HG03196 (cell line): Measurements from ENCODE around the gene UROC1.

Source experiments
- ATAC-seq: cut with Tn5 transposase; IDR thresholded peaks from one replicate; pipeline ENCODE4 v1.9.1; 2021; ENCODE audit not compliant: unreplicated experiment

UROC1 gene

DNA sequence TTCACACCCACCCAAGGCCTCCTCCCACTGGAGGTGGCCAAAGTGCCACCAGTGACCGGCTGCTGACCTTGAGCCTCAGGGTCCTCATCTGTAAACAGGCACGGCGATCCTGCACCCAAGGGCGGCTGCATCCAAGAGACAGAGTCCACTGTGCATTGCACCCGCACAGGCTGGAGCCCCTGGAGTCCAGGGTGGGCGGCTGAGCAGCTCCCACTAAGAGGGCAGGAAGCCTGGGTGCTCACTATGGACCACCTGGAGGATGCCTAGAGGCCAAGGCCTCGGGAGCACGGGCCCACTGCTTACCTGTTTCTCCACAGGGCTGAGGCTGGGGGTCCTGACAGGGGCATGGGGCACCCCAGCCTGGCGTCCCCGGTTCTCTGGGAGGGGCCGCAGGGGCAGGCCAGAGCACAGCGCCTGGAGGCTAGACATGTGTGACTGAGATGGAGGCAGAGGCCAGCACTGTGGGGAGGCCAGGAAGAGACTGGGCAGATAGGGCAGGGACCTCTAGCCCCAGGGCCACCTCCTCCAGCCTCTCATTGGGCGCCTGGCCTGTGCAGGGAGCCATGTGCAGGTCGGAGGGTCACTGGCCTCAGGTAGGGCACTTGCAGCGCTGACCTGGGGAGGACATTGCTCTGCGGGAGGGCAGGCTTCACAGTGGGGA lies at the start of gene UROC1:
UROC1 (minus strand) TSS at position 483 of the 661 bp plus-strand sequence; CDS start at position 429, 54 bp downstream.
- no peak for ATAC-seq

DNA sequence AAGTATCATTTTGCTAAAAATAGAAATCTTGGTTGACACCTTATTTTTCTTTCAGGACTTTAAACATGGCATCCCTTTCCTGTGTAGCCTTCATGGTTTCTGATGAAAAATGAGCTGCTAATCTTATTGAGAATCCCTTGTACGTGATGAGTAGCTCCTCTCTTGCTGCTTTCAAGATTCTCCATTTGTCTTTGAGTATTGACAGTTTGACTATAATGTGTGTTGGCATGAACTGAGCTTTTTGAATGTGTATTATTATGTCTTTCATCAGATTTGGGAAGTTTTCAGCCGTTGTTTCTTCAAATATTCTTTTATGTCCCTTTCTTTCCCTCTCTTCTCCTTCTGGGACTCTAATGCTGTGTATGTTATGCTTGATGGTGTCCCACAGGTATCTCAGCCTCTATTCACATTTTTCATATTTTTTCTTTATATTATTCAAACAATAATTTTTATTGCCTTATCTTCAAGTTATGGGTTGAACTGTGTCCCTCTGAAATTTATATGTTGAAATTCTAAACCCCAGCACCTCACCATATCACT lies 45.2 kb upstream of the UROC1 start:
- no peak for ATAC-seq

DNA sequence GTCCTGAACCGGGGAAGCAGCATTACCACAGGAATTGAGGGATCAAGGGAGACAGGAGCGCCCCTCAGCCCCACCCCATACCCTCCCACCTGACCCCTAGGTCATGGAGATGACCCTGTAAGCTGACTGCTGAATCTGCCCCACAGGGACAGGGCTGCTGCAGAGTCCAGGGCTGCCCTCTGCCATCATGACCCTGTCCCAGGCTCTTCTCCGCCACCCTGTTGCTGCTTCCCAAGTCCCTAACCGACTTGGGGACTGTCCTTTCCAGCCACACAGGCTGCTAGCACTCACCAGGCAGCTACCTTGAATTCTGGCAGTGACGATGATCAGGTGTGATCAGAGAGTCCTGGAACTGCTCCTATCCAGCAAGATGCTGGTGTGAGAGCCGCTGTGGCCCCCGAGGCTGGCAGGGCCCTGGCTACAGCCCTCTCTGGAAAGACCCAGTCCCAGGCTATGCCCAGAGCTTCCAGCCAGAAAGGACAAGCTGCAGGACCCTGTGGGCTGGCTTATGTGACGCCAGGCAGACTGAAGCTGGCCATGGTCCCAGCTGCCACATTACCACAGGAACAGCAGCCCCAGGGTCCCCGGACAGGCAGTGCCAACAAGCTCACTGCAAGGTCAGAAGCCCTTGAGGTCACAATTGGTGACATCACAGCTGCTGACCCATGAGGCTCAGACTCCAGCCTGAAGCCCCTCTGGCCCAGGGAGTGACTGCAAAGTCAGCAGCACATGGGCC lies 40.9 kb upstream of the UROC1 start, which contains the start of gene C3orf22:
C3orf22 (minus strand) TSS at position 597 of the 736 bp plus-strand sequence. CDS start 5,542 bp downstream, outside the sequence.
- no peak for ATAC-seq

DNA sequence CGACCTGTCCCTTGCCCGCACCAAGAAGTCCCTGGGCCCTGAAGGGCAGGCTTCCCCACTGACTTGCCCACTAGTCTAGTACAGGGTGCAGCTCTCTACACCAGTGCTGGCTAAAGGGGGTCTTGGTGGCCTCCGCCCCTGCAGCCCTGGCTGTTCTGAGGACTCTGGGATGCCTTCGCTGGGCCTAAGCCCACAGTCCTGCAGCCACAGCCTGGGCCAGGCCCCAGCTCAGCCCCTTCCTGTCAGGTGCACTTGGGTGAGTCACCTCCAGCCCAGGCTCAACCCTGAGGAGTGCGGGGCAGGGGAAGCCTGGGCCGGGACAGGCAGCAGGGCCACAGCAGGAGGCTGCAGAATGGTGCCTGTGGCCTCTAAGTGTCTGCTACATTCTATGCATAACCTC lies 40.2 kb upstream of the UROC1 start:
- ATAC-seq, result no peak

DNA sequence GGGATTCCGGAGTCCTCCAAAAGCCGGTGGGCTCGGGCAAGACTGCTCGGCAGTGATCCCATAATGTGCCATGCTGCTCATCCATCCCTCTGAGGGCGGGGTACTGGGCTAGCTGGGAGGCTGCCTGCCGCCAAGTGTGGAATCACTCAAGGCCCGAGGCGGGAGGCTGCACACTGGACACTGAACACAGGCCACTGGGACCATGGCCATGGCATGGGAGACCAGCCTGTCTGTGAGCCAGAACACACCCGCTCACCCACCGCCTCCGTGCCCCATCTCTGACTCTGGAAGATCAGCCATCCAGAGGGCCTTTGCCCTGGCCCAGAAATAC lies 39.8 kb upstream of the UROC1 start:
- ATAC-seq, result no peak

DNA sequence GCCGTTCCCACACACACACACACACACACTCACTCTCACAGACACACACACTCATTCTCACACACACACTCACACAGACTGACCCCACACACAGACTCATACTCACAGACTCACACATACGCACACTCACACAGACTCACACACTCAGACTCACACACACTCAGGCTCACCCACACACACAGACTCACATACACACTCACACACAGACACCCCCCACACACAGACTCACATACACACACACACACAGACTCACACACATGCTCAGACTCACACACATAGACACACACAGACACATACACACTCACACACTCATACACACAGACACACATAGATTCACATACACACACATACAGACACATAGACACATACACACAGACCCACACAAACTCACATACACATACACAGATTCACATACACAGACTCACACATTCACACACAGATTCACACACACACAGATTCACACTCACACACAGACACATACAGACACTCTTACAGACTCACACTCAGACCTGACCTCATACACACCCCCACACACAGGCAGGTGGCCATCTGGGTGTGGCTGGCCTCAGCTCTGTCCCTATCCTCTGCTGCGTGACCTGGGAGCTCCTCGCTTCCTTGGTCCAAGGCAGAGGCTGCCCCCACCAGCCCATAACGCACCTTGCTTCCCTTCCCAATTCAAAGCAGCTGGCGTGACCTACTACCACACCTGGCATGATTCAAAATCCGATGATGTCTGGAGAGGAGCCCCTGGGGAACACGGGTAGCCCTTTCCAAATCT lies 39.3 kb upstream of the UROC1 start:
- no peak for ATAC-seq

DNA sequence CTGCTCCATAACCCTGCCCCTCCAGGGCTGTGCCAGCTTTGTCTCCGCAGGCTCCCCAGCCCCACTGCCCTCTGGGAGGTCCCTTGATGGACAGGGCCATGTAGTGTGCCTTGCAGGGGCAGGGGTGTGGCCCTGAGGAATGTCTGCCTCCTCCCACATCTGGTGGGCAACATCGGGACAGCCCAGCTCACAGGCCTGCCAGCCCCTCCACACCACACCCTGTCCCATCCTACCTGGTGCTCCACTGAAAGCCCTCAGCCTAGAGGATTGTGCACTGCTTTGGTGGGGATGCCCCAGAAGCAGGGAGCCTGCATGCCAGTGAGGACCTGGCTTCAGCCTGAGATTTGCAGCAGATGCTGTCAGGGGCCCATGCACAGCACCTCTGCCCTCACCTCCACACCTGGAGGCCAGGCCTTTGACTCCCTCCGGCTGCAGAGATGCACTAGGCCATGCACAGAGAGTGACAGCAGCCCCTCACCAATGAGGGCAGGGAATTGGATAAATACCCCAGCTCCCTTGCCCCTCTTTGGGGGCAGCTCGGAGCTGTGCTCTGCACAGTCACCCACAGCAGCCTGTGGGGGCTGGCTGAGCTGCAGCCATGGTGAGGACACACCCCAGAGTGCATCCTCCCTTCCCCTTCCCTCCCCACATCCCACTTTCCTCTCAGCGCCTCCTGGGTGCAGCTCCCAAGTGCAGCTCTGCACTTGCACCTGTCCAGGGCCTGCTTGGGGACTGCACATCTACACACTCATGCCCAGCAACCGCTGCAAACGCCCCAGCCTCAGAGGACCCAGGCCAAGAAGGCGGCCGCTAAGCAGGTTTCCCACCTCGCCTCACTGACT lies 38.4 kb upstream of the UROC1 start:
- no peak for ATAC-seq

DNA sequence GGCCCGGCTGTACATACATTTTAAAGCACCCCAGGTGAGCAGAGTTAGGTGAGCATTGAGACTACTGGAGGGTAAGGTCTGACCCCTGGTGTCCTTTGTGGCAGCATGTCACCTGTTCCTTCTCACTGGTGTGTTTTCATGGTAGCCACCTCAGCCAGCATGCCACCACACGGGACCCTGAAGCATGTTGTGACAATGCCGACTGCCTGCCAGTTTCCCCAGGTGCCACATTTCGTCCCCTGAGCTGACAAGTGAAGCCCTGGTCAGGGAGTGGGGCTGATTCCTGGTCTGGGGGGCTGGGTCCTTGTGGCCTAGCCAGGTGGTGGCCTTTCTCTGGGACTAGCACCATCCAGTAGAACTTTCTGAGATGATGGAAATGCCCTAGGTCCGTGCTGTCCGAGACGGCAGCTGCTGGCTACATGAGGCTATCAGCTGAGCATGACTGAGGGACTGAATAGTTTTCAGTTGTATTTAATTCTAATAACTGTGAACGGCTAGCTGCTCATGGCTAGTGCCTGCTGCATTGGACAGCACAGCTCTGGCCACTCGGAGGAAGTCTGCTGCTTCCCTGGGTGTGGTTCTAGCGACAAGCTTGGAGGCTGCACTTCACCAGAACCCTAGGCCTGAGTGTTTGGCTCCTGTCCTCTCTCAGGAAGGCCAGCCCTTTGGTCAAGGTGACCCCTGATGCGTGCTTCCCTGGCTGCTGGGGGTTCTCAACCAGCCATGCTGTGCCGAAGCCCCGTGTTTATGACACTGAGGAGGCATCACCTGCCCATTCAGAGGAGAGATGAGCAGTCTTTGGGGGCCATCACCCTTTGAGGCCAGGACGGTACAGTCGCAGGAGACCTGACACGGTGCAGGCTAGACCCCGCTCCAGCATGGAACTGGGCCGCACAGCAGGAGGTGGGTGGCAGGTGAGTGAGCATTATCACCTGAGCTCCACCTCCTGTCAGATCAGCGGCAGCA lies 37.3 kb upstream of the UROC1 start:
- ATAC-seq, result no peak

DNA sequence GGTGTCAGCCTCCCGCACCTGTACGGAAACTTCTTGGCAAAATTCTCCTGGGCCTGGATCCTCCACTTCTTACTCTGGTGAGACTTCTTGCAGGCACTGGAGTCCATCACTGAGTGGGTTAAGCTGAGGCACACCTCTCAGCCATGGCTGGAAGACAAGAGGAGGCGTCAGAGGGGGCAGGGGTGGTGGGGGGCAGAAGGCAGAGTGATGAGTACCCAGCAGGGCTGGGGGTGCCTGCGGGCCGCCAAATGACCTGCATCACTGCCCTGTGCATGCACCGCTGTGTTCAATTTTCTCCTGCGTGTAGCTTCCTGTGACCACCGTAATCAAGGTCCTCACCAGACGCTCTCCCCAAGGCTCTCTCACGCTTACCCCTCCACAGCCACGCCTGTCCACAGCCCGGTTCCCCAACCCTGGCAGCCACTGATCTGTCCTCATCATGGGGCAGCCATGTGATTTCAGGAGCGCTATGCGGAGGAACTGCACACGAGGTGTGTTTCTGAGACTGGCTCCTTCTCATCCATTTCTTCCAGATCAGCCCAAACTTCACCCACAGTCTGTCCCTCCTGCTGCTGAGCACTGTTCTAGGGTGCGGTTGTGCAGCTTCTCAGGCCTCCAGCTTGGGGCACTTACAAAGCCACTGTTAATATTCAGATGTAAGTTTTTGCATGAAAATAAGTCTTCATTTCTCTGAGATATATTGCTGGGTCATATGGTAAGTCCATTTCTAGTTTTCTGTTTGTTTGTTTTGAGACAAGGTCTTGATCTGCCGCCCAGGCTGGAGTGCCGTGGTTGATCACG lies 35.9 kb upstream of the UROC1 start:
- ATAC-seq, result no peak

DNA sequence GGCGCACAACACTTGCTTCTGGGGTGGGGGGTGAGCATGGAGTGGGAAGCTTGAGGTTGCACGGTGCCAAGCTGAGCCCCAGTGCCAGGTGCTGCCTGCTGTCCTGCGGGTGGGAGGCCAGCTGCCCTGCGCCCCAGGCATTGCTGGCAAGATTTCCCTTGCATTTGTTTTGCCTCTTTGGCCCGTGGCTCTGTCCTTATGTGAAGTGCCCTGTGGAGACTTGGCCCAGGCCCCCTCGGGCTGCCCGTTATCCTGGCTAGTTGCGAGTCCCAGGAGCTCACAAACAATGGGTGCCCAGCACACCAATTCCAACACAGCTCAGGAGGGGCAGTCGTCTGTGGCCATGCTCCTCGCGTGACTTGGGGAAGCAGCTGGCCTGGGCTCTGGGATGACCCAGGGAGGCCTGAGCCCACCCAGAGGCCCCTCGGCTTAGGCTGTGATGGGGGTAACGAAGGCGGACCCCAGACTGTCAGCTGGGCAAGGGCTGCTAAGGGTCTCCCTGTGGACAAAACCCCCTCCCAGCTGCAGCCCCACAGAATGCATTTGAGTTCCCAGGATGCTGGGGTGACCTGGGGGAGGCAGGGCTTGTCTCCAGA lies 35.2 kb upstream of the UROC1 start:
- ATAC-seq, result no peak

DNA sequence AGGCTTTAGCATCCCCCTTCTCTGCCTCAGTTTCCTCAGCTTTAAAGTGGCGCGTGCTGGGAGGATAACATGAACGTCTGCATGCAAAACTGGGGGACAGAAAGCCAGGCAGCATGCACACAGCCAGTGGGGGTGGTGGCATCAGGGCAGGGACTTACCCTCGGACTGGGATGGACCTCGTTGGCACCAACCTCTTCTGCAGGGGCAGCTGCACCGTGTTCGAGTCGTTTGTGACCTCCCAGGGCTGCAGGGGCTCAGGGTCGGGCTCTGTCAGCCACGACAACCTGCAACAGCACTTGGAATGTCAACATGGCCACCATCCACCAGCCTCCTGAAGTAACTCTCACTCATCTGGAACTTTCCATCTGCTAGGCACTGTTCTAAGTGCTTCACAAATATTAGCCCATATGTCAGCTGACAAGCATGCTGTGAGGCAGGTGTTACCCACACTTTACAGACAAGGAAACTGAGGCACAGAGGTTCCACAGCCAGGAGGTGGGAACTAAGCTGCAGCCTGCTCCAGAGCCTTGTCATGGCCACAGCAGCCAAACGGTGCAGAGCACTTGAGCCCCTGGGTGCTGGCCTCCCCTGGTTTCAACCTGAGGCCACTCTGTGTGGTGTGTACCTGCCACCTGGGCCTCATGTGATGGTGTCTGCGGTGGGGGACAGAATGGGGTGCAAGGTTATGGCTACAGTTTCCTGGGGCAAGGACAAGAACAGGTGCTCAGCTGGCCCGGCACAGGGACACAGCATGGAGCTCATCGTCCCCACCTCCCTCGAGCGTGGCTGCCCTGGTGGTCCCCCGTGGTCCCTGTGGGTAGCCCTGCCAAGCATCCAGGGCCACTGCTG lies 34.5 kb upstream of the UROC1 start:
- no peak for ATAC-seq

DNA sequence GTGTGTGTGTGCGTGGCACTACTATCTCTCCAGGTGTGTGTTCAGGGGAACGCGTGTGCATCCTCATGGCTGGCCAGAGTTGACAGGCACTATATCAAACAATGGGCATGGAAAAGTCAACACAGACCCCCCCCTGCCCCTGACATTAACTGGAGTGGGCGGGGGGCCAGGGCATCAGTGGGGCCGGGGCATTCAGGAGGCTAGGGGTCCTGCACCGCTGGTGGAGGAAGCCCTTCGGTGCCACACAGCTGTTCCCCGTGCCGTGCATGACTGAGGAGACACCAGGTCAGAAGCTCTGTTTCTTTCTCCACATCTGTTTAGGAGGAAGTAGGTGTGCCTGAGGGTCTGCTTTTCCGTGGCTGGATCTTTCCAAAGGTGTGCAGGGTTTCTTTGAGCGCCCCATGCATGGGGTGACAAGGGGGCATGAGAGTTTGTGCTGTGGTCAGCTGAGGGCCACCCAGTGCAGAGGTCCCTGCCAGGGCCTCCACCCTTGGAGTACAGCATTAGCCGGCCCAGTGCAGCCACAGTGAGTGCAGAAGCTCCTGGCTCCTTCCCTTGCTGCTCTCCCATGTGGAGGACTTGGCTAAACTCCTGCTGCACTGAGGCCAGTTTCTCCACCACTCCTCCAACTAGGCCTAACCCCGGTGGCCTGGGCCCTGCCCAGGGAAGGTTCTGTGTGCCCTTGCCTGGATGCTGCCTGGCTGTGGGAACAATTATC lies 33.7 kb upstream of the UROC1 start:
- no peak for ATAC-seq

DNA sequence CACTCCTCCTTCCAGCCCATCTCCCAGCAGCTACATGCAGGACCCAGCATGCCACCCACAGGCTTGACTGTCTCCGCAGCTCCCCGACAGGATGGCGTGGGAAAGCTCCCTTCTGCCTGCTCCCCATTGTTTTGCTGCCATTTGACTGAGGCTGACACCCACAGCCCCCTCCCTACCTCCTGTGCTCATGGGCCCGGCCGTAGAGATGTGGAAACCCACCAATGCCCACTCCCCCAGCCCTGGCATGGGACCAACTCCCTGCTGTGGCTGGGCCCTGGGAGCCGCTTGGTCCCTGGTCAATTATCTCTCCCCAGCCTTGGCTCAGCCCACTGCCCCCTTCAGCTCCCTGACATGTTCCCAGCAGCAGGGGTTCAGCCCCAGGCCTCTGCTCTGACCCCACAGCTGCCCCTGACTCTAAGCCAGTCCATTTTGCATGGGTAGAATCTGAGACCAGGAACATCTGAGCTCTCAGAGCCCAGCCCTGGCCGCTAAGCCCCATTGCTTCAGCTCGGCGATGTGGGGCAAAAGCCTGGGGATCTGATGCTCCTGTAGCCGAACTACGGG lies 33.0 kb upstream of the UROC1 start:
- ATAC-seq, result no peak

DNA sequence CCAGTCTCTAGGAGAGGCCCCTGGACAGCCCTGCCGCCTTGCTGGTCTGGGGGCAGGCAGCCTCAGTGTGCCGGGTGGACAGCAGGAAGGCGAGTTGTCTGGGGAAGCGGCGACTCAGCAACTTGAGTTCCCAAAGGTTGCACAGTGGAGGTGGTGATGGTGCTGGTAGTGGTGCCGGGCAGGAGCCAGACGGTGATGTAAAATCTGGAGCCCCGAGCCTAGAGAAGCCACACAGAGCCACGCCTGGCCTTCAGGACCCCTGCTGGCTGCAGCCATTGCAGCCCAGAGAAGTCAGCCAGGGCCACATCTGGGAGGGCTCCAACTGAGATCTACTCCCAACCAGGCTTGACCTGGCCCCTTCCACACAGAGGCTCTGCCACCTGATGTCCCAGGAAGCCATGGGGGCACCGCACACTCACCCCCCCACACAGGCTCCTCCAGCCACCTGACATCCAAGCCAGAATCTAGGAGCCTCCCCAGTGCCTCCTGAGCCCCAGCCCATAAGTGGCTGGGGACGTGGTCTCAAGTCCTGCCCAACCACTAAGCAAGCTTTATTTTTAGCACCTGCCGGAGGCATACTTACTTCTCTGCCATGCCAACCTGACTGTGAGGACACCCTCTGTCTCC lies 32.4 kb upstream of the UROC1 start:
- ATAC-seq, result no peak

DNA sequence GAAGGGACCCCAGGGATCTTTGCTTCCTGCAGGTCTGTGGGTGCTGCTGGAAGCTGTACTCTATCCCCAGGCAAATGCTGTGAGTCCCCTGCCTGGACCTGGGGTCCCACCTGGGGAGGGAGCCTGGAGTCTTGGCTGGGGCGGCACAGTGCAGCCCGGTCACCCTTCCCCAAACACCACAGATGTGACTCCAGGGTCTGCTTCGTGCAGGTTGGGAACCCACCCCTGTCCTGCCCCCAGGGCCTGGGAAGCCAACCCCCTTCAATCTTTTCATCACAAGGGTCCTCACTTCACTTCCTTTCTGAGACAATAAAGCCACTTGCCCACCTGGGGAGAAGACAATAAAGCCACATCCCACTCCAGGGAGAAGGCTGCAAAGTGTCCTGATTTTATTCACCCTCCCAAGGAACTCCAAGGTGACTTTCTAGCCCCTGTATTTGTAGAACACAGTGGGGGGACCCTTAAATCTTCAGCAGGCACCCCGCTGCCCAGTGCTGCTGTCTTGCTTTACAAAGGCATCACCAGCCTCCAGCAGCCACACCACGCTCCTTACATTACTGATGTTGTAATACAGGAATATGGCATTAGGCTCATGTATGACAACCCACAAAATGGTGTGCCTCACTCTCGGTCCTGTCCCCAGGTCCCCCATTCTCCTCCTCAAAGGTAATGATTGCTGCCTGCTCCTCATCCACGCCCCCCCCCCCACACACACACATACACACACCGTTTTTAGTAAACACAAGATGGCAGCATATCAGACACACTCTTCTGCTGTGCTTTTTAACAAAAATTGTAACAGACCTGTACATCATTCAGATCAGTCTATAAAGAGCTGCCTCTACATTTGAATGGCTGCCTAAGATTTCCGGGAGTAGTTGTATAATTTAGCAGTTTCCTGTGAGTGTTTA lies 31.2 kb upstream of the UROC1 start:
- no peak for ATAC-seq
